NCI-H345 treated with DMSO at 0.1 percent for 48 hours (cell line): ENCODE data around the gene PTK7.
A peak's percentile ranks its signal among the peaks of the same experiment; 100 is the strongest.
"Not testable (repeated sequence)": the region's sequence is repeated elsewhere in the genome, so short reads cannot be mapped to it uniquely, and the experiment has no call there.

ENCODE experiments used
- DNase-seq: peaks from one replicate; lab custom pipeline; 2025; ENCODE audit not compliant: unreplicated experiment; lab: John Stamatoyannopoulos, UW

The PTK7 gene

DNA sequence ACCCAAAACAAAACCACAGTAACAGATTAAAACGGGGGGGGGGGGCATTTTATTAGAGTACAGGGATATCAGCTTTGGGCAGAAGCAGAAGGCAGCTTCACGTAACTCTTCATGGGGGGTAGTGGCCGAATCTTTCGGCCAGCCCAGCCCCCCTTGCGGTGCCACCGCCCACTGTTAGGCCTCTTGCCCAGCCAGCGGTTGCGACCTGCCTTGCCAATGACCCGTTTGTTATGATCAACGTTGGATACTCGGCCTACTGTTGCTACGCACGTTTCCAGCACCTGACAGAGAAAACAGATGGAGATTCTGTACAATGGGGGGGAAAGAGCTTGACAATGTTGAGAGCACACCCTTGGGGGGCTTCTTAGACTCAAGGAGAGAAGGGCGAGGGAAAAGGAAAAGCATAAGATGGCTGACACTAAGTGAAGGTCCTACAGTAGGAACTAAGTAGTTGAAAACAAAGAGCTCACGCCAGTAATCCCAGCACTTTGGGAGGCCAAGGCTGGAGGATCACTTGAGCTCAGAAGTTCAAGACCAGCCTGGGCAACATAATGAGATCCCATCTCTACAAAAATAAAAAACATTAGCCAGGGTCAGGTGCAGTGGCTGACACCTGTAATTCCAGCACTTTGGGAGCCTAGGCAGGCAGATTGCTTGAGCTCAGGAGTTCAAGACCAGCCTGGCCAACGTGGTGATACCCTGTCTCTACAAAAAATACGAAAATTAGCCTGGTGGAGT lies 21.7 kb upstream of the PTK7 start:
- no peak for DNase-seq

DNA sequence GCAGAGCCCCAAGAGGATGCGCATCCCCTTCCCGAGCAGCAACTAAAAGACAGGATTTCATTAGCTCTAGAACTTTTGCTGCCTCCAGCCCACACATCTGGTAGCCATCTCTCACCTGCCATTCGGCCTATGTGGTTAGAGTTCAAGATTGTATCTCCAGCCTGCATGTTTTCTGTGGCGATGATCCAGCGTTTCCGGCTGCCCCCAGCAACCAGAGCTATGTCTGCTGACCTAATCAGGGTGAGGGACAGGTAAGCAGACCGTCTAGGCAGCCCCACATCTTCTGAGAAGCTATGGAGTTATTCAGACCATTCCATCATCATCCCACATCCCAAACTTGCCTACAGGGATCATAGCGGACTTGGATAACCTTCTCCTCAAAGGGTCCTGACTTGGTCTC lies 20.1 kb upstream of the PTK7 start:
- no peak for DNase-seq

DNA sequence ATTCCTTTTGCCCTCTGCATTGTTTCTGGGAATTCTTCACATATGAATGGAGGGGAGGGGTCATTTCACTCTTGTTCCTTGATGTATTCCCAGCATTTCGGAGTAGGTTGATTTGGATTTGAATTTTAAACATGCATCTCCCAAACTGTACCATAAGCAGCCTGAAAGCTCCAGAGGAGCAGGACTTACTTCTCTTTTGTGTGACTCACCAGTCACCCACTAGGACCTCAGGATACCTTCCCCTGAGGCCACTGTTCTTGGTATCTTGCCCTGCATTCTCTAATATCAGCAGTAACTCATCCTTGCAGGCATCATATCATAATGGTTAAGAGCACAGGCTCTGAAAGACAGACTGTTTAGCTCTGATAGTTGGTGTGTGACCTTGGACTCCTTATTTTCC lies 17.6 kb upstream of the PTK7 start:
- no peak for DNase-seq

- peak; percentile 95 for DNase-seq
Measured at GRCh38 chr6:43059168-43060033, 16.7 kb upstream of the PTK7 start, which contains the start of the genes KLC4 and MRPL2. Gene KLC4, plus strand, starts transcription at chr6:43059631. Its CDS starts 1,705 bp downstream, at chr6:43061336. Gene MRPL2, minus strand, starts transcription at chr6:43059434. Its CDS starts 53 bp downstream, at chr6:43059381.

GRCh38 chr6:43060034-43060754 lies 15.9 kb upstream of the PTK7 start:
- peak; percentile 26 for DNase-seq

DNA sequence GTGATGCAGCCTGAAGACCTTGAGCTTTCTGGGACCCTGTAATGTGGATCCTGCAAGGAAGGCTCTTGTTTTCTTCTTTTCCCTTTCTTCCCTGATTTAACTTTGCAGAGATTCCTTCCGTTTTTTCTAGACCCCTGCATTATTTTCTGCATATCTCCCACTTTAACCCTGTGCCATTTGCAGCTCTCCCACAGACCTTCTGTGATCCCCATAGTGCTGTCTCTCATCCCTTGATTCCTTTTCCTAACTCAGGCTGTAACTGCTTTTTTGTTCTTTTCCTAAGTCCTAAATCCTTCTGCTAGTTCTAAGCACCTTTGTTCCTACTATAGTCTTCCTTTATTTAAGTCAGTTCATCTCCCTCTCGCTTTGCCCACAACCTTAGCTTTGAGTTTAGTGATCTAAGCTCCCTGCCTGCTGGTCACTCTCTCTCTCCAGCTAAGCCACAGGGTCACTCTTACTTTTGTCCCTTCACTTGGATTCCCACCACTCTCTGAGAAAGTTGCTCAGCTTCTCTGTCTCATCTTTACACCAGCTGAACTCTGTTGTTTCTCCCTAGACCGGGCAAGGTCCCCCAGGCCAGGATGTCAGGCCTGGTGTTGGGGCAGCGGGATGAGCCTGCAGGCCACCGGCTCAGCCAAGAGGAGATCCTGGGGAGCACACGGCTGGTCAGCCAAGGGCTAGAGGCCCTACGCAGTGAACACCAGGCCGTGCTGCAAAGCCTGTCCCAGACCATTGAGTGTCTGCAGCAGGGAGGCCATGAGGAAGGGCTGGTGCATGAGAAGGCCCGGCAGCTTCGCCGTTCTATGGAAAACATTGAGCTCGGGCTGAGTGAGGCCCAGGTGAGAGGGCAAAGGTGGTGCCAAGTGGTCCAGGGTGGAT lies 15.1 kb upstream of the PTK7 start:
- no peak for DNase-seq

GRCh38 chr6:43061861-43062260 lies 14.3 kb upstream of the PTK7 start:
- DNase-seq, result no peak

DNA sequence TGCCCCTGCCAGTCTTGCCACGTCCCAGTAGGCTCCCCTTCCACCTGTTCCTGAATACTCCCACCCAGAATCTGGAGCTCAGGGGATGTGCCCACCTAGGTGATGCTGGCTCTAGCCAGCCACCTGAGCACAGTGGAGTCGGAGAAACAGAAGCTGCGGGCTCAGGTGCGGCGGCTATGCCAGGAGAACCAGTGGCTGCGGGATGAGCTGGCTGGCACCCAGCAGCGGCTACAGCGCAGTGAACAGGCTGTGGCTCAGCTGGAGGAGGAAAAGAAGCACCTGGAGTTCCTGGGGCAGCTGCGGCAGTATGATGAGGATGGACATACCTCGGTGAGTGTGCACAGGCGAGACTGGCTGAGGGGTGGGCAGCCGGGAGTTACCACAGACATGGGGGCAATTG lies 13.3 kb upstream of the PTK7 start:
- DNase-seq, result no peak

GRCh38 chr6:43070028-43070632 lies 6.0 kb upstream of the PTK7 start:
- DNase-seq, result peak; percentile 12

DNA sequence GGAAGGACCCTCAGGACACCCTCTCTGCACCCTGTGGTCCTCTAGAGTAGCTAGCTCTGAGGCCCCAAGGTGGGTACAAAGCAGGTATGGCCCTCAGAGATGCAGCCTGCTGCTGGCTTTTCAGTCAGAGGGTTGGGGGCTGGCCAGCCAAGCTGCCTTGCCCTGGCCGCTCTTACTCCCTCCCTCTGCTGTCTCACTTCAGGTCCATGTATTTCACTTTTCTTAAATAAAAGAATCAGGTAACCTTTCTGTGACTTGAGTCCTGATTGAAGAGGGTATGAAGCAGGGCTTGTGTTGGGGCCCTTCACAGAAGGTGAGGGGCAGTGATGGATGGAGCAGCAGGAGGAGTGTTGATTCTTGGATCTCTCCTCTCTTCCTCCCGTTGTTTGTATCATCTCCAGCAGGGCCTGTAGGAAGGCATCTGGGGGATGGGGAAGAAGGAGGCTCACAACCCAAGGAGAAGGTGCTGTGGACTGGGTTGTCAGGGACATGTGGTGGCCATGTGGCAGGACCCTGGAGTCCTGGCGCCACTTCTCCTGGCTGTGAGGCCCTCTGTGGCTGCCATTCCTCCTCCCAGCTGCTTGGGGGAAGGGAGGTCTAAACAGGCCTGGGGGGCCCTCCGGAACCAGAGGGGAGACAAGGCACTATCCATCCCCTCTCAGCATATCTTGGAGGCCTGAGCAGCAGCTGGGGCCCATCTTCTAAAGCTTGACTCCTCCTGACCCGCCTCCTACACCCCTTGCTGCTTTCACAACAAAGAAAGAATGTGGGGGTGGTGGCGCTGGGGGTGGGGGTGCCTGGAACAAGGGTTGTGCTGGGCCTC lies 1.1 kb upstream of the PTK7 start:
- no peak for DNase-seq

DNA sequence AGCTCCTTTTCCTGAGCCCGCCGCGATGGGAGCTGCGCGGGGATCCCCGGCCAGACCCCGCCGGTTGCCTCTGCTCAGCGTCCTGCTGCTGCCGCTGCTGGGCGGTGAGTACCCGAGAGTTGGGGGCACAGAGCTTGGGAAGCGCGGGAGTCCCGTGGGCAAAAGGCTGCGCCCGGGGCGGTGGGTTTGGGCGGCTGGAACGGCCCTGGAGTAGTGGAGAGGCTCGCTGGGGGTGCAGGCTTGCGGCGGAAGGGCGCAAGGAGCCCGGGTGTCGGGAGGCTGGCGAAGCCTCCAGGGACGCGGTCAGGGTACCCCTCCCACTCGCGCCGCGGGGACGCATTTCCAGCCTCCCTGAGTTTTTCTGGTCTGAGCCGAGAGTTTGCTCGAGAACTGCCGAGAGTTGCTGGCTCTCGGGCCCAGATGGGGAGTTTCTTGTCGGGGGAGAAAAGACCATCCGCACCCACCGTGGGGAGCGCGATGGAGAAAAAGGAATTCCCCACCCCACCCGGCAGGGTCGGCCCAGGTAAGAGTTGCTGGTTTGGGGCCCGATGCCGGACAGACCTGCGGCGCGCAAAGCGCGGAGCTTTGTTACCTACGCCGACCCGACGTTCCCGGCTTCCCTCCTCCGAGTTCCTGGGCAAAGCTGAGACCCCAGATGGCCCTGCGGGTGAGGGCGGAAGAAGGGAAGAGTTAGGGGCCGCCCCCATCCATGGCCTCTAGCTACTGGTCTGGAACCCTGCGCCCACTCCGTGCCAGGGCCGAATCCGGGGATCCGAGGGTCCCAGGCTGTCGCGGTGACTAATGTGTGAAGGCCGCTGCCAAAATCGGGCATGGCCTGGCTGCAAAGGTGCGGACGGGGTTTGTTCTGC lies 584 bp downstream of the PTK7 start:
- peak; percentile 2 for DNase-seq

- DNase-seq, result no peak
Measured at GRCh38 chr6:43077333-43077809, 1.3 kb downstream of the PTK7 start.

DNA sequence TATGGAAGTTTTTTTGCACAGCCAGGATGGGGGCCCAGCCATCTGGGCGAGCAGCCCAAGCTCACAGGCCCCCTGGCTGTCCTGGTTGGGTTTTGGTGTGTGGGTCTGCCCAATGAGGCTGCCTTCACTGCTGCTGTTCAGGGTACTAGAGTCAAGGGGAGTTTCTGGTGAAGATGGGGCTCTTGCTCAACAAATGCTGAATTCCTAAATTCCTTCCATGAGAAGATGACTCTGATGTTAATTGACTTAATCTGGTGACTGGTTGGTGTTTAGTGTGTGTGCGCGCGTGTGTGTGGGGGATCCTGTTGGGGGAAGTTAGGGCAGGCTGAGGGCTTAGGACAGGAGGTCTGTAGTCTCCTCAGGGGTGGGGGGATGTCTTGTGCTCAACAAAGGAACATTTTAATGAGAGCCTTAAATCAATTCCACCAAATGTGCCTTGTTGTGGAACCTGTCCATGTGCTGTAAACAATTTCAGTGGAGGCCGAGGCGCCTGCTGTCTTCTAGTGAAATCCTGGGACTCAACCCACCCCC lies 1.9 kb downstream of the PTK7 start:
- DNase-seq, result no peak

- DNase-seq, result no peak
Measured at GRCh38 chr6:43078691-43079090, 2.6 kb downstream of the PTK7 start.

DNA sequence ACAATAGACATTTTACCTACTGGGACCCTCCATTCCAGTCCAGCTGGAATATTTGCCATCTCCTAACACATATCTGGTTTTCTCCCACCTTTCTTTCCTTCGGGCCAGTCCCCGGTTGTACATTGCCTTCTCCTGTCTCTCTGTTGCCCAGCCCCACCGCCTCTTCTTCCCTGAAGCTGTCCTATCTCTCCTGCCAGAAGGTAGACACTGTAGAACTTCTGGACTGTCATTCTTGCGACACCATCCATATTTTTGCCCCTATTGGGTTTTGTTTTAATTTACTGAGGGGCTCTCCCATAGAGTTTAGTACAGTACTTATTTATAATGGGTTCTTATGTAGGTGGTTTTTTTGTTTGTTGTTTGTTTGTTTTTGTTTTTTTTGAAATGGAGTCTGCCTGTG lies 4.9 kb downstream of the PTK7 start:
- no peak for DNase-seq

GRCh38 chr6:43081922-43082321 lies 5.8 kb downstream of the PTK7 start:
- not testable (repeated sequence) for DNase-seq

- DNase-seq, result no peak
Measured at GRCh38 chr6:43082806-43083655, 6.9 kb downstream of the PTK7 start.
